RCC 7860 (cell line): Measurements from ENCODE around the gene KPNA6.
A peak's percentile ranks its signal among the peaks of the same experiment; 100 is the strongest.
"Not testable (repeated sequence)": the region's sequence is repeated elsewhere in the genome, so short reads cannot be mapped to it uniquely, and the experiment has no call there.

Experiments used
- DNase-seq: peaks from one replicate; pipeline ENCODE4 v3.0.0-alpha.2; 2015; ENCODE audit warnings: low spot score
- FAIRE-seq: peaks from 2 replicates; lab custom pipeline; 2012; peaks lifted over from hg19 to GRCh38; lab: Jason Lieb, UNC

Gene KPNA6

DNA sequence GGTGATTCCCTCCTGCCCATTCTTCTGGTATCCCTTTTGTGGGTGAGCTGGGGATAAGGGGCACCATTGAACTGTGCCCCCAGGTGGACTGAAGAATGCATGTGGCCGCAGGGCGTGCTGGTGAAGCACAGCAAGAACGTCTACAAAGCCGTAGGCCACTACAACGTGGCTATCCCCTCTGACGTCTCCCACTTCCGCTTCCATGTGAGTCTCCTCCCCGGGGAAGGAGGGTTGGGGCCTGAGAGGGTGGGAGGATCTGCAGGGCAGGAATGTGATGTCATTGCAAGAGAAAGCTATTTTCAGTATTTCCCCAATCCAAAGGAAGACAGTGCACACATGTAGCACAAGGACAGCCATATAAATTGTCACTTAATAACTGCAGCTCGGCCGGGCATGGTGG lies 7.5 kb upstream of the KPNA6 start:
- DNase-seq (no peak), FAIRE-seq (no peak)

DNA sequence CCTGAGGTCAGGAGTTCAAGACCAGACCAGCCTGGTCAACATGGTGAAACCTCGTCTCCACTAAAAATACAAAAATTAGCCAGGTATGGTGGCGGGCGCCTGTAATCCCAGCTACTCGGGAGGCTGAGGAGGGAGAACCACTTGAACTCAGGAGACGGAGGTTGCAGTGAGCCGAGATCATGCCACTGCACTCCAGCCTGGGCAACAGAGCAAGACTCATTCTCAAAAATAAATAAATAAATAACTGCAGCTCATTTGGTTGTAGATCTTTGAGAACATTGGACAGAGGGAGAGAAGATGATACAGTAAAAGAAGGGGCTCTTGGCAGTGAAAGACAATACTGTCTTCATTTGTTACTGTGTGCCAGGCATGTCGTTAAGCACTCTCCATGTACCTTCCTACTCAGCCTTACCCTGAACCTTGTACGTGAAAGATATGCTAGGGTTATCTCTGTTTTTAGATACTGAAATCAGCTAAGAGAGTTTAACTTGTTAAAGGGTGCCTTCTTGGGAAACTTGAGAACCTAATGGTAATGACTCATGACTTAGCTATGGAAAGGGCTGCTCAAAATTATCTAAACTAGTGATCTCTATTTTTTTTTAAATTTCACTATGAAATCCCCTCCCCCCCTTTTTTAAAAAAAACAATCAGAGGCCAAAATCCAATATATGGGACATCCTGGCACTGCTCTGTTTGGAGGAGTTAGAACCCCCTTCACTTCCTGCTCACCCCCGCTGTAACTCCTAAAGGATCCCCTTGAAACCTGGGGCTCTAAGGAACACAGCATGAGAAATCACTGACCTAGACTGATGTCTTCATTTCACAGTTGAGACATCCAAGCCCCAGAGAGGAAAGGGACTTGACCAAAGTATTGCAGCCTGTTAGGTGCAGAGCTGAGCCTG lies 6.8 kb upstream of the KPNA6 start:
- no peak for FAIRE-seq
- peak; percentile 53 for DNase-seq

DNA sequence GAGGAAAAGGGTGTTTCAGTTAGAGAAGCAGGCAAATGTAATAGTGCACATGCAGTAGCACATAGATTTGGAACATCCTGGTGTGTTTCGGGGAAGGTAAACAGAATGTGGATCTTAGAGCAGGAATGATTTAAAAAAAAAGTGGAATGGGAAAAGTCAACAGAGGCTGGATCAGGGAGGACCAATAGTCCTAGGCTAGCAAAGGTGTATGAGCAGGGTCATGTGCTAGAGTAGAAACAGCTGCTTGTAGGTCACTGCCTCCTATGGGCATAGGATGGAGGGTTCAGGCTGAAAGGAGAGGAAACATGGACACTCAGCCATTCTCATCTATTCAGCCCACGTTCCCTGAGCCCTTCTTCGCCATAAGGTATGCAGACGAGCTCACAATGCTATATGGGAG lies 3.7 kb upstream of the KPNA6 start:
- no peak for DNase-seq
- no peak for FAIRE-seq

DNA sequence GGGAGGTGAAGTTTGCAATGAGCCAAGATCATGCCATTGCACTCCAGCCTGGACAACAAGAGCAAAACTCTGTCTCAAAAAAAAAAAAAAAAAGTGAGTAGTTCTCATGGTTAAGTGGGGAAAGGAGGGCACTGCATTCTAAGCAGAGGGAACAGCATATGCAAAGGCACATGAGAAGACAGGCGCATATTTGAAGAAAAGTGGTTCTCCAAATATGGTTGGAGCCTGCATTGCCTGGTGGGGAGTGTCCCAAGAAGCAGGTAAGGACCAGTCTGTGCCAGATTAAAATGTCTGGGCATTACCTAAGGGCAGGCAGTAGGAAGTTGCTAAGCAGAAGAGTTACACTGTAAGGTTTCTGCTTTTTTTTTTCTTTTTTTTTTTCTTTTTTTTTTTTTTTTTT lies 2.5 kb upstream of the KPNA6 start:
- no peak for FAIRE-seq
- DNase-seq = no peak

DNA sequence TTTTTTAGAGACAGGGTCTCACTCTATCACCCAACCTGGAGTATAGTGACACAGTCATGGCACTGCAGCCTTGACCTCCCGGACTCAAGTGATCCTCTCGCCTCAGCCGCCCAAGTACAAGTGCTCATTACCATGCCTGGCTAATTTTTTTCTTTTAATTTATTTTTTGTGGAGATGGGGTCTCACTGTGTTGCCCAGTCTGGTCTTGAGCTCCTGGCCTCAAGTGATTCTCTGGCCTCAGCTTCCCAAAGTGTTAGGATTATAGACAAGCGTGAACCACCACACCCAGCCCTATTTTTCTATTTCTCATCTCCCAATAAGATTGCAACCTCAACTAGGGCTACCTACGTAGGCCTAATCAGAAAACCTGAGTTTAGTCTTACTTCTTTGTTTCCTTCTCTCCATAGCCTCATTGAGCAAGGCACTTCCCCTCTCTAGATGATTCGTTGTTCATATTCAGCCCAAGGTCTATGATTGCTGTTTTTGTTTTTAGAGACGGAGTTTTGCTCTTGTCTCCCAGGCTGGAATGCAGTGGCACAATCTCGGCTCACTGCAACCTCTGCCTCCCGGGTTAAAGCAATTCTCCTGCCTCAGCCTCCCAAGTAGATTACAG lies 1.1 kb upstream of the KPNA6 start:
- DNase-seq (no peak), FAIRE-seq (no peak)

GRCh38 chr1:32111040-32111623 lies 3.3 kb downstream of the KPNA6 start:
- DNase-seq (no peak), FAIRE-seq (no peak)

- FAIRE-seq (no peak), DNase-seq (no peak)
These were observed 3.9 kb downstream of the KPNA6 start for GRCh38 chr1:32111789-32112188.

- no peak for FAIRE-seq
These were observed 5.0 kb downstream of the KPNA6 start for GRCh38 chr1:32112806-32113375.

DNA sequence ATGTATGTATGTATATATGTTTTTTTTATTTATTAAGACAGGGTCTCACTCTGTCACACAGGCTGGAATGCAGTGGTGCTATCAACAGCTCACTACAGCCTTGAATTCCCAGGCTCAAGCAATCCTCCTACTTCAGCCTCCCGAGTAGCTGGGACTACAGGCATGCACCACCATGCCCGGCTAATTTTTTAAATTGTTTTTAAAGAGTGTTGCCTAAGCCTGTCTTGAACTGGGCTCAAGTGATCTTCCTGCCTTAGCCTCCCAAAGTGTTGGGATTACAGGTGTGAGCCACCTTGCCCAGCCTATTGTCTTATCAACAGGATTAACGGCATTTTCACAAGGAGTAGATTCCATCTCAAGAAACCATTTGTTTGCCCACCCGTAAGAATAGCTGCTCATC lies 5.6 kb downstream of the KPNA6 start:
- not testable (repeated sequence) for DNase-seq, FAIRE-seq

More at GRCh38 chr1:32112806-32113375, 5.0 kb downstream of the KPNA6 start:
- DNase-seq = no peak

GRCh38 chr1:32114420-32114819 lies 6.6 kb downstream of the KPNA6 start:
- DNase-seq (no peak), FAIRE-seq (no peak)

- no peak for DNase-seq
- FAIRE-seq = no peak
These were observed 7.6 kb downstream of the KPNA6 start for GRCh38 chr1:32115496-32115895.

DNA sequence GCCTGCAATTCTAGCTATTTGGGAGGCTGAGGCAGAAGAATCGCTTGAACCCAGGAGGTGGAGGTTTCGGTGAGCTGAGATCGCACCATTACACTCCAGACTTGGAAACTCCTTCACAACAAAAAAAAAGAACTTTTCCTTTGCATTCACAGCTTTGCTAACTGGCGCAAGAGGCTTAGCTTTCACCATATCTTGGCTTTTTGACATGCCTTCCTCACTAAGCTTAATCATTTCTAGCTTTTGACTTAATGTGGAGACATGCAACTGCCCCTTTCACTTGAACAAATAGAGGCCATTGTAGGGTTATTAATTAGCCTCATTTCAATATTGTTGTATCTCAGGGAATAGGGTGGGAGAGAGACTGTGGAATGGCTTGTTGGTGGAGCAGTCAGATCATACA lies 8.7 kb downstream of the KPNA6 start:
- no peak for FAIRE-seq
- DNase-seq = no peak

- DNase-seq (no peak), FAIRE-seq (no peak)
These were observed 14.3 kb downstream of the KPNA6 start for GRCh38 chr1:32122151-32122550.

GRCh38 chr1:32123361-32123760 lies 15.5 kb downstream of the KPNA6 start:
- FAIRE-seq = not testable (repeated sequence)

DNA sequence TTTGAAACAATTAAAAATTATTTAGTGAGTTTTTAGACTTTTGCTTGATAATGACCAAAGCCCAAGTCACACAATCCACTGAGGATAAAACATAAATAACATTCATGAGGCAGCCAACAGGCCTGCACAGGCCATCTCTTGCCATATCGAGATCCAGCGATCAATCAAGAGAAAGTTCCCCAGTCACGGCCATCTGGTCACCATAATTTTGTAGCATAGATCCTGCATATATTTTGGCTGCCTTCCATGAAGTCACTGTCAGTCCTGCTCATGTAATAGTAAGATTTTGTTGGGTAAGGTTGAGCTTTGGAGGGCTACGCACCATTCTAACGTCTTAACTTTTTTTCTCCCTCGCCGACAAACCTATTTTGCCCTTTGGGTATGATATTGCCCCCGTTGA lies 17.5 kb downstream of the KPNA6 start:
- DNase-seq = no peak
- FAIRE-seq = no peak

More at GRCh38 chr1:32123361-32123760, 15.5 kb downstream of the KPNA6 start:
- not testable (repeated sequence) for DNase-seq

GRCh38 chr1:32126770-32127169 lies 18.9 kb downstream of the KPNA6 start:
- FAIRE-seq = no peak
- no peak for DNase-seq

GRCh38 chr1:32127409-32128198 lies 19.7 kb downstream of the KPNA6 start:
- FAIRE-seq (no peak), DNase-seq (no peak)

GRCh38 chr1:32128479-32128878 lies 20.6 kb downstream of the KPNA6 start:
- no peak for DNase-seq

DNA sequence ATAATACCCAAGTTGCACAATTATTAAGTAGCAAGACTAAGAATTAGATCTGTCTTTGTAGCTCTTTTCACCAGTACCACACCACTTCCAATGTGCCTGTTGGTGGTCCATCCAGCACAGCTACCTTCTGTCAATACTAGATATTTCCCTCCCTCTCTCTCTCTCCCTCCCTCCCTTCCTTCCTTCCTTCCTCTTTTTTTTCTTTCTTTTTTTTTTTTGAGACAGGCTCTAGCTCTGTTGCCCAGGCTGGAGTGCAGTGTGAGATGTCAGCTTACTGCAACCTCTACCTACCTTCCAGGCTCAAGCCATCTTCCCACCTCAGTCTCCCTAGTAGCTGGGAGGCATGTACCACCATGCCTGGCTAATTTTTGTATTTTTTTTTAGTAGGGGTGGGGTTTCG lies 21.1 kb downstream of the KPNA6 start:
- FAIRE-seq (no peak), DNase-seq (no peak)

More at GRCh38 chr1:32128479-32128878, 20.6 kb downstream of the KPNA6 start:
- FAIRE-seq = no peak

DNA sequence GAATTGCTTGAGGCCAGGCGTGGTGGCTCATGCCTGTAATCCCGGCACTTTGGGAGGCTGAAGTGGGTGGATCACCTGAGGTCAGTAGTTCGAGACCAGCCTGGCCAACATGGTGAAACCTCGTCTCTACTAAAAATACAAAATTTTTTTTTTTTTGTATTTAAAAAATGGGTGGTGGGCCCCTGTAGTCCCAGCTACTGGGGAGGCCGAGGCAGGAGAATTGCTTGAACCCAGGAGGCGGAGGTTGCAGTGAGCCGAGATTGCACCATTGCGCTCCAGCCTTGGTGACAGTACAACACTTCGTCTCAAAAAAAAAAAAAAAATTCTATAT lies 26.1 kb downstream of the KPNA6 start:
- FAIRE-seq = not testable (repeated sequence)

GRCh38 chr1:32137111-32137510 lies 29.3 kb downstream of the KPNA6 start:
- DNase-seq (no peak), FAIRE-seq (no peak)

More for the DNA sequence above, 26.1 kb downstream of the KPNA6 start:
- DNase-seq = not testable (repeated sequence)
